CD4-positive, alpha-beta T cell treated with Interleukin-4 for 1 hour (primary cell): ENCODE results near the gene NDUFAF5.

ENCODE experiments used
- DNase-seq, 2 donors: peaks; one replicate each; pipeline ENCODE4 v3.0.0-alpha.2; 2020 to 2022

The NDUFAF5 gene

GRCh38 chr20:13825465-13825864, 40.6 kb downstream of the NDUFAF5 start:
- no peak for DNase-seq

- no peak for DNase-seq
Measured at GRCh38 chr20:13831476-13831875, 46.6 kb downstream of the NDUFAF5 start.

- DNase-seq = no peak
Measured at GRCh38 chr20:13838664-13839063, 53.8 kb downstream of the NDUFAF5 start.

GRCh38 chr20:13839421-13840092, 54.7 kb downstream of the NDUFAF5 start:
- DNase-seq = no peak

GRCh38 chr20:13840093-13840465, 55.3 kb downstream of the NDUFAF5 start:
- DNase-seq = no peak

GRCh38 chr20:13841206-13841605, 56.4 kb downstream of the NDUFAF5 start:
- DNase-seq = no peak

GRCh38 chr20:13844296-13844695, 59.5 kb downstream of the NDUFAF5 start:
- no peak for DNase-seq

GRCh38 chr20:13851279-13851678, 66.5 kb downstream of the NDUFAF5 start:
- no peak for DNase-seq

- DNase-seq = no peak
Measured at GRCh38 chr20:13852306-13852705, 67.5 kb downstream of the NDUFAF5 start.

- DNase-seq = no peak
Measured at GRCh38 chr20:13855613-13856012, 70.8 kb downstream of the NDUFAF5 start.

GRCh38 chr20:13856354-13856753, 71.5 kb downstream of the NDUFAF5 start:
- no peak for DNase-seq

- DNase-seq = no peak
Measured at GRCh38 chr20:13857304-13857703, 72.5 kb downstream of the NDUFAF5 start.

- no peak for DNase-seq
Measured at GRCh38 chr20:13857961-13858360, 73.1 kb downstream of the NDUFAF5 start.

- DNase-seq = no peak
Measured at GRCh38 chr20:13858439-13858838, 73.6 kb downstream of the NDUFAF5 start.

GRCh38 chr20:13858871-13859270, 74.0 kb downstream of the NDUFAF5 start:
- no peak for DNase-seq

- no peak for DNase-seq
Measured at GRCh38 chr20:13862245-13862644, 77.4 kb downstream of the NDUFAF5 start.

GRCh38 chr20:13863244-13863643, 78.4 kb downstream of the NDUFAF5 start:
- DNase-seq = no peak

GRCh38 chr20:13865156-13865555, 80.3 kb downstream of the NDUFAF5 start:
- DNase-seq = no peak

GRCh38 chr20:13865791-13866351, 81.0 kb downstream of the NDUFAF5 start:
- DNase-seq = no peak

GRCh38 chr20:13868331-13868730, 83.5 kb downstream of the NDUFAF5 start:
- peak in 1 of 2 donors; percentile 18 for DNase-seq

- DNase-seq = no peak
Measured at GRCh38 chr20:13870170-13870748, 85.4 kb downstream of the NDUFAF5 start.
